ENCODE measurements around the gene VDAC2. TPM values are rescaled to one million over a fixed set of nuclear protein-coding genes. Genes with fewer than 3 reads are reported as not detected.
A peak's percentile ranks its signal among the peaks of the same experiment; 100 is the strongest.
"Not testable (repeated sequence)": the region's sequence is repeated elsewhere in the genome, so short reads cannot be mapped to it uniquely, and the experiment has no call there.

Gene VDAC2
- total RNA-seq, 2 experiments from 2014 or later, result 81.4 to 182 TPM

DNA sequence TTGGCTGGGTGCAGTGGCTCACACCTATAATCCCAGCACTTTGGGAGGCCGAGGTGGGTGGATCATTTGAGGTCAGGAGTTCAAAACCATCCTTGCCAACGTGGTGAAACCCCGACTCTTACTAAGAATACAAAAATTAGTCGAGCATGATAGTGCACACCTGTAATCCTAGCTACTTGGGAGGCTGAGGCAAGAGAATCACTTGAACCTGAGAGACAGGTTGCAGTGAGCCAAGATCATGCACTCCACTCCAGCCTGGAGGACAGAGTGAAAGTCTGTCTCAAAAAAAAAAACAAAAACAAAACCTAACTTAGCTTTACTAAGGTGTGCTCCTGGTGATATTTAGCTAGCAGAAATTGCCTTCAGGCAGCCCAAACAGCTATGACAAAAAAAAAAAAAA, 24.3 kb upstream of the VDAC2 start:
- no peaks in the 10 kb centered on the region for H4K20me1 ChIP-seq (ENCODE audit: insufficient read depth, low read length)
- no peak overlapping the region for H2AFZ ChIP-seq (ENCODE audit: low read length)
- TF ChIP-seq, protein P1, sequence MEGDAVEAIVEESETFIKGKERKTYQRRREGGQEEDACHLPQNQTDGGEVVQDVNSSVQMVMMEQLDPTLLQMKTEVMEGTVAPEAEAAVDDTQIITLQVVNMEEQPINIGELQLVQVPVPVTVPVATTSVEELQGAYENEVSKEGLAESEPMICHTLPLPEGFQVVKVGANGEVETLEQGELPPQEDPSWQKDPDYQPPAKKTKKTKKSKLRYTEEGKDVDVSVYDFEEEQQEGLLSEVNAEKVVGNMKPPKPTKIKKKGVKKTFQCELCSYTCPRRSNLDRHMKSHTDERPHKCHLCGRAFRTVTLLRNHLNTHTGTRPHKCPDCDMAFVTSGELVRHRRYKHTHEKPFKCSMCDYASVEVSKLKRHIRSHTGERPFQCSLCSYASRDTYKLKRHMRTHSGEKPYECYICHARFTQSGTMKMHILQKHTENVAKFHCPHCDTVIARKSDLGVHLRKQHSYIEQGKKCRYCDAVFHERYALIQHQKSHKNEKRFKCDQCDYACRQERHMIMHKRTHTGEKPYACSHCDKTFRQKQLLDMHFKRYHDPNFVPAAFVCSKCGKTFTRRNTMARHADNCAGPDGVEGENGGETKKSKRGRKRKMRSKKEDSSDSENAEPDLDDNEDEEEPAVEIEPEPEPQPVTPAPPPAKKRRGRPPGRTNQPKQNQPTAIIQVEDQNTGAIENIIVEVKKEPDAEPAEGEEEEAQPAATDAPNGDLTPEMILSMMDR (conservative IDR thresholded peaks at IDR 0.05; ENCODE audit: low read length), result no peak
- no peak for TF ChIP-seq EZH2phosphoT487 (IDR thresholded peaks at IDR 0.05; ENCODE audit: borderline replicate concordance, low read depth, low read length)
- ChIA-PET POLR2A (interaction anchor here (0.6 to 0.7 kb wide), 3 partner anchors 33 to 187 kb away, joined by 3 to 5 read pairs (median 4); no protein-coding TSS in a partner anchor), CTCF (ENCODE audit: unreplicated experiment) (no interaction called here)
- no peaks in the 10 kb centered on the region for H3K9me3 ChIP-seq (ENCODE audit: low read length)
- H3K79me2 ChIP-seq (ENCODE audit: insufficient read depth, low read depth, low read length), result no peaks in the 10 kb centered on the region
- no peak overlapping the region for H3K27ac ChIP-seq (ENCODE audit: low read depth, low read length, poor library complexity, severe bottlenecking)
- H3K4me2 ChIP-seq (ENCODE audit: low read length), result no peak overlapping the region
- H3K36me3 ChIP-seq (ENCODE audit: insufficient read depth, low read length), result 0 out of 2 replicates have a peak, but pooled peaks cover 3% of the 10 kb centered on the region
- H3K4me3 ChIP-seq (ENCODE audit: low read depth, low read length, poor library complexity, severe bottlenecking), result no peak overlapping the region
- intact Hi-C loops (cut with micrococcal nuclease; ENCODE audit: unreplicated experiment), result no loop called here
- H3K9me2 ChIP-seq (ENCODE audit: insufficient read depth, low read length), result no peaks in the 10 kb centered on the region
- no peak for DNase-seq (ENCODE audit: low spot score)
- peaks cover 4% of the 10 kb centered on the region for H3K4me1 ChIP-seq (ENCODE audit: insufficient read depth, low read length, poor library complexity, severe bottlenecking)
- no TSS peak for BruUV-seq (replicated peaks)

DNA sequence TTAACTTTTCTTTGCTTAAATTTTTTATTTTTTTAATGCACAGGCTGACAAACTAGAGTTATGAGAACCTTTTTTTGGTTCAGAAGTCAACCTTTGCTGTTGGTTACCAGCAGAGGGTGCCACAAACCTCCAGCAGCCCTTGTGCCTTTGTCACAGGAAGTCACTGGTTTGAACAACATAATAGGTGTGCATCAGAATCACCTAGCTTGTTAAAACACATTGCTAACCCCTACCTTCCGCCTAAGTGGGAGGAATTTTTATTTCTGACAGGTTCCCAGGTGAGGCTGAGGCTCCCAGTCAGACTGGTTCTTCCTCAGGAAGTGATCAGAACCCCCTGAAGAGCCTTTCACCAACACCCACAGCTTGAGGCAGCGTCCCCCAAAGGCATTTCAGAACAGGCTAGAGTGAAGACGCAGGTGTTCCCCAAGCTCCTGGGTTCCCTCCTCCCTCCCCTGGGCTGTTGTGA, 22.6 kb upstream of the VDAC2 start:
- TF ChIP-seq EZH2phosphoT487 (IDR thresholded peaks at IDR 0.05; ENCODE audit: borderline replicate concordance, low read depth, low read length), result no peak
- TF ChIP-seq, protein P1 (conservative IDR thresholded peaks at IDR 0.05; ENCODE audit: low read length), result peak; percentile 85
- Histone ChIP-seq H3K4me2 (ENCODE audit: low read length) (no peak overlapping the region), H2AFZ (ENCODE audit: low read length) (no peak overlapping the region), H3K4me3 (ENCODE audit: low read depth, low read length, poor library complexity, severe bottlenecking) (no peak overlapping the region), H3K4me1 (ENCODE audit: insufficient read depth, low read length, poor library complexity, severe bottlenecking) (peaks cover 4% of the 10 kb centered on the region), H3K9me2 (ENCODE audit: insufficient read depth, low read length) (no peaks in the 10 kb centered on the region), H3K27ac (ENCODE audit: low read depth, low read length, poor library complexity, severe bottlenecking) (no peak overlapping the region), H4K20me1 (ENCODE audit: insufficient read depth, low read length) (no peaks in the 10 kb centered on the region), H3K79me2 (ENCODE audit: insufficient read depth, low read depth, low read length) (no peaks in the 10 kb centered on the region), H3K9me3 (ENCODE audit: low read length) (no peaks in the 10 kb centered on the region), H3K36me3 (ENCODE audit: insufficient read depth, low read length) (0 out of 2 replicates have a peak, but pooled peaks cover under 1% of the 10 kb centered on the region)
- ChIA-PET POLR2A (interaction anchor here (0.9 to 1.0 kb wide), 3 partner anchors 9 to 48 kb away, joined by 3 read pairs; partner anchors contain the start of gene COMTD1), CTCF (ENCODE audit: unreplicated experiment) (interaction anchor here (0.7 to 1.2 kb wide), 3 partner anchors 16 to 48 kb away, joined by 3 to 8 read pairs (median 3); partner anchors contain the start of gene COMTD1)
- no TSS peak for BruUV-seq (replicated peaks)
- DNase-seq (ENCODE audit: low spot score), result peak; percentile 77
- intact Hi-C loops (cut with micrococcal nuclease; ENCODE audit: unreplicated experiment), result loop anchor here (1.0 kb wide), 3 partner anchors 22 to 48 kb away; partner anchors contain the start of gene VDAC2

DNA sequence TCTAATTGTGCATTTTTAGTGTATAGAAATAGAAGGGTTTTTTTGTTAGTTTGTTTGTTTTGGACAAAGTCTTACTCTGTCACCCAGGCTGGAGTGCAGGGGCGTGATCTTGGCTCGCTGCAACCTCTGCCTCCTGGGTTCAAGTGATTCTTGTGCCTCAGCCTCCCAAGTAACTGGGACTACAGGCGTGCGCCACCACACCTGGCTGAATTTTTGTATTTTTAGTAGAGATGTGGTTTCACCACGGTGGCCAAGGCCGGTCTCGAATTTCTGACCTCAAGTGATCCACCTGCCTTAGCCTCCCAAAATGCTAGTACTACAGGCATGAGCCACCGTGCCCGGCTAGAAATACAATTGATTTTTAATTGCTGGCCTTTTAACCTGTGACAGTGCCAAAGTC, 22.1 kb upstream of the VDAC2 start:
- H3K9me2 ChIP-seq (ENCODE audit: insufficient read depth, low read length); H3K4me1 ChIP-seq (ENCODE audit: insufficient read depth, low read length, poor library complexity, severe bottlenecking); BruUV-seq (replicated peaks); H3K27ac ChIP-seq (ENCODE audit: low read depth, low read length, poor library complexity, severe bottlenecking); H3K9me3 ChIP-seq (ENCODE audit: low read length); H3K4me3 ChIP-seq (ENCODE audit: low read depth, low read length, poor library complexity, severe bottlenecking); H3K4me2 ChIP-seq (ENCODE audit: low read length); H3K36me3 ChIP-seq (ENCODE audit: insufficient read depth, low read length); H3K79me2 ChIP-seq (ENCODE audit: insufficient read depth, low read depth, low read length); DNase-seq (ENCODE audit: low spot score); H2AFZ ChIP-seq (ENCODE audit: low read length); H4K20me1 ChIP-seq (ENCODE audit: insufficient read depth, low read length): not testable (repeated sequence)
- ChIA-PET POLR2A (interaction anchor here (0.9 to 1.0 kb wide), 2 partner anchors 46 to 47 kb away, joined by 3 read pairs; partner anchors contain the start of gene COMTD1), CTCF (ENCODE audit: unreplicated experiment) (interaction anchor here (0.7 to 1.2 kb wide), 3 partner anchors 15 to 47 kb away, joined by 3 to 8 read pairs (median 3); partner anchors contain the start of gene COMTD1)
- intact Hi-C loops (cut with micrococcal nuclease; ENCODE audit: unreplicated experiment), result loop anchor here (1.0 kb wide), 3 partner anchors 22 to 48 kb away; partner anchors contain the start of gene VDAC2

Data from OCI-LY7 (cell line).